ENCODE measurements around the gene CDH11. TPM values are rescaled to one million over a fixed set of nuclear protein-coding genes. Genes with fewer than 3 reads are reported as not detected.

CDH11 gene
- total RNA-seq, 1 experiment from 2014 or later, result 5.4 TPM

DNA sequence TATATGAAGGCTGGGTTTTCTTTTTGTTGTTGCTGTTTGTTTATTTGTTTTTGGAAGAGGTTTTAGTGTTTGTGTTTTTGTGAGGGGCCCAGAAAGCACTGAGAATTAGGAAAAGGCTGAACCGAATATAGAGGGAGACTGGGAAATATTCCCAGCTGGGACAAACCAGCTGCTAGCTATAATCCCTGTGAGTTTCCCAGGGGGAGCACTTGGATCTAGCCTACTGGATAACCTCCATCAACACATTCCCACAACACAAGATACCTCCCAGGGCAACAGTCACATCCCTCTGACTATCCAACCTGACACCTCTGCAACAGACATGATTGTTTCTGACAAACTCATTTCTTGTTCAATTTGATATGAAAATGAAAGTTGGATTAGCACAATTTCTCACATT lies 16.7 kb downstream of the CDH11 start:
- DNase-seq, result no peak
- no peak overlapping the region for H3K14ac ChIP-seq (ENCODE audit: insufficient read depth, low read length)
- no peak overlapping the region for H3K27ac ChIP-seq (ENCODE audit: insufficient read length, low read depth, low read length)
- no peaks in the 10 kb centered on the region for H3K23me2 ChIP-seq (ENCODE audit: insufficient read length, low read depth, low read length, poor library complexity, severe bottlenecking)
- H3K79me2 ChIP-seq (ENCODE audit: insufficient read depth, low read length), result no peaks in the 10 kb centered on the region
- no peaks in the 10 kb centered on the region for H3K4me1 ChIP-seq (ENCODE audit: insufficient read depth, low read length)
- no peak overlapping the region for H4K5ac ChIP-seq (ENCODE audit: insufficient read length, low read depth, low read length)
- no peak overlapping the region for H3K23ac ChIP-seq (ENCODE audit: insufficient read length, low read depth, low read length)
- Mint-ChIP-seq H3K9me3 (no peaks in the 10 kb centered on the region), H3K4me1 (peaks cover 0 to 13% of the 10 kb centered on the region in 2 experiments; a peak in 1 of 4 replicates), H3K36me3 (ENCODE audit: insufficient read depth in 1 of 3, low read depth in 3 of 3) (no peaks in the 10 kb centered on the region), H3K27ac (peak overlapping the region in 1 of 3 experiments; percentile 3; a peak in 1 of 7 replicates), H3K27me3 (ENCODE audit: low read depth) (peaks cover 2% of the 10 kb centered on the region), H3K4me3 (no peak overlapping the region)
- H2BK5ac ChIP-seq (ENCODE audit: insufficient read length, low read length), result no peak overlapping the region
- TF ChIP-seq, protein P1, sequence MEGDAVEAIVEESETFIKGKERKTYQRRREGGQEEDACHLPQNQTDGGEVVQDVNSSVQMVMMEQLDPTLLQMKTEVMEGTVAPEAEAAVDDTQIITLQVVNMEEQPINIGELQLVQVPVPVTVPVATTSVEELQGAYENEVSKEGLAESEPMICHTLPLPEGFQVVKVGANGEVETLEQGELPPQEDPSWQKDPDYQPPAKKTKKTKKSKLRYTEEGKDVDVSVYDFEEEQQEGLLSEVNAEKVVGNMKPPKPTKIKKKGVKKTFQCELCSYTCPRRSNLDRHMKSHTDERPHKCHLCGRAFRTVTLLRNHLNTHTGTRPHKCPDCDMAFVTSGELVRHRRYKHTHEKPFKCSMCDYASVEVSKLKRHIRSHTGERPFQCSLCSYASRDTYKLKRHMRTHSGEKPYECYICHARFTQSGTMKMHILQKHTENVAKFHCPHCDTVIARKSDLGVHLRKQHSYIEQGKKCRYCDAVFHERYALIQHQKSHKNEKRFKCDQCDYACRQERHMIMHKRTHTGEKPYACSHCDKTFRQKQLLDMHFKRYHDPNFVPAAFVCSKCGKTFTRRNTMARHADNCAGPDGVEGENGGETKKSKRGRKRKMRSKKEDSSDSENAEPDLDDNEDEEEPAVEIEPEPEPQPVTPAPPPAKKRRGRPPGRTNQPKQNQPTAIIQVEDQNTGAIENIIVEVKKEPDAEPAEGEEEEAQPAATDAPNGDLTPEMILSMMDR (conservative IDR thresholded peaks at IDR 0.05), result no peak
- no peak overlapping the region for H3T11ph ChIP-seq (ENCODE audit: low read length)
- H3K4ac ChIP-seq (ENCODE audit: low read depth, low read length), result no peak overlapping the region
- no peak overlapping the region for H3K18ac ChIP-seq (ENCODE audit: insufficient read length, low read depth, low read length)
- H2BK120ac ChIP-seq (ENCODE audit: low read depth, low read length, poor library complexity, severe bottlenecking), result no peak overlapping the region
- no peak overlapping the region for H4K8ac ChIP-seq (replicated peaks; ENCODE audit: insufficient read length, low read depth, low read length)
- WGBS (ENCODE audit: extremely low coverage, insufficient read length, low lambda C conversion rate), result no CpG with 5 or more reads among the region's 1 CpG
- H3K9me3 ChIP-seq (ENCODE audit: control insufficient read depth, low read depth, low read length), result no peaks in the 10 kb centered on the region
- no peak overlapping the region for H3K9ac ChIP-seq (ENCODE audit: extremely low read depth, insufficient read length, low read length)
- no peak overlapping the region for H3K4me2 ChIP-seq (ENCODE audit: insufficient read depth, insufficient read length, low read length)
- H2AFZ ChIP-seq (ENCODE audit: low read length), result no peak overlapping the region
- H2BK20ac ChIP-seq (ENCODE audit: low read depth, low read length, poor library complexity, severe bottlenecking), result no peak overlapping the region
- no peaks in the 10 kb centered on the region for H4K20me1 ChIP-seq (ENCODE audit: control insufficient read depth, insufficient read depth, insufficient read length)
- no peaks in the 10 kb centered on the region for H3K79me1 ChIP-seq (ENCODE audit: insufficient read depth, low read depth, low read length, poor library complexity, severe bottlenecking)
- H3K56ac ChIP-seq (ENCODE audit: insufficient read length, low read depth, low read length), result no peak overlapping the region
- H4K91ac ChIP-seq (ENCODE audit: insufficient read length, low read depth, low read length), result no peak overlapping the region
- H3K27me3 ChIP-seq (ENCODE audit: insufficient read depth, low read length), result no peaks in the 10 kb centered on the region
- H2BK12ac ChIP-seq (ENCODE audit: insufficient read length, low read depth, low read length), result no peak overlapping the region
- H2AK5ac ChIP-seq (ENCODE audit: insufficient read length, low read length), result no peak overlapping the region
- no peak overlapping the region for H2BK15ac ChIP-seq (ENCODE audit: low read depth, low read length)
